Activated T-helper 17 cell treated with anti-CD3 and anti-CD28 coated beads, Interleukin-2, amount 50 U/mL, for 72 hours (primary cell): ENCODE results near the gene SYTL3. TPM values are rescaled to one million over a fixed set of nuclear protein-coding genes. Genes with fewer than 3 reads are reported as not detected.
A peak's percentile ranks its signal among the peaks of the same experiment; 100 is the strongest.
"Not testable (repeated sequence)": the region's sequence is repeated elsewhere in the genome, so short reads cannot be mapped to it uniquely, and the experiment has no call there.

Experiments used
- ATAC-seq: fragments of 150-1000 bp; cut with Tn5 transposase; replicated peaks from 2 replicates; pipeline ENCODE4 v1.10.0; 2021; ENCODE audit warnings: mild to moderate bottlenecking, moderate library complexity
- H3K27ac Mint-ChIP-seq: one replicate; pipeline ENCODE4 v1.8.0; 2022; ENCODE audit warnings: mixed read lengths
- H3K27me3 Mint-ChIP-seq: one replicate; pipeline ENCODE4 v1.8.0; 2022; ENCODE audit warnings: mixed read lengths
- H3K36me3 Mint-ChIP-seq: one replicate; pipeline ENCODE4 v1.8.0; 2022; ENCODE audit warnings: low read depth, mild to moderate bottlenecking, mixed read lengths
- H3K4me1 Mint-ChIP-seq: one replicate; pipeline ENCODE4 v1.8.0; 2022; ENCODE audit warnings: mixed read lengths
- H3K4me3 Mint-ChIP-seq: one replicate; pipeline ENCODE4 v1.8.0; 2022; ENCODE audit warnings: mild to moderate bottlenecking, mixed read lengths
- H3K9me3 Mint-ChIP-seq: one replicate; pipeline ENCODE4 v1.8.0; 2022; ENCODE audit warnings: mixed read lengths
- total RNA-seq, 2 donors: library from RNA; stranded (reverse); gene quantifications; one replicate each; pipeline ENCODE4 v1.2.3, GENCODE V29; 2022

Gene SYTL3
- total RNA-seq, 2 donors from 2014 or later, result 118 to 331 TPM

- Mint-ChIP-seq H3K36me3 (peaks cover 91% of the 10 kb centered on the region), H3K4me3 (peak overlapping the region; percentile 4)
- peak; percentile 55 for ATAC-seq
Measured at GRCh38 chr6:158629367-158630221, 20.3 kb upstream of the SYTL3 start.

GRCh38 chr6:158630938-158631616, 18.8 kb upstream of the SYTL3 start:
- Mint-ChIP-seq H3K27ac (peak overlapping the region; percentile 85), H3K4me1 (peaks cover 26% of the 10 kb centered on the region), H3K36me3 (peaks cover 92% of the 10 kb centered on the region), H3K9me3 (no peaks in the 10 kb centered on the region), H3K4me3 (no peak overlapping the region), H3K27me3 (no peaks in the 10 kb centered on the region)
- no peak for ATAC-seq

More at GRCh38 chr6:158629367-158630221, 20.3 kb upstream of the SYTL3 start:
- Mint-ChIP-seq H3K9me3 (no peaks in the 10 kb centered on the region), H3K27me3 (no peaks in the 10 kb centered on the region), H3K4me1 (peaks cover 24% of the 10 kb centered on the region), H3K27ac (peak overlapping the region; percentile 85)

GRCh38 chr6:158631678-158632537, 17.9 kb upstream of the SYTL3 start:
- Mint-ChIP-seq H3K36me3 (peaks cover 92% of the 10 kb centered on the region), H3K4me3 (no peak overlapping the region), H3K9me3 (no peaks in the 10 kb centered on the region), H3K27me3 (no peaks in the 10 kb centered on the region), H3K27ac (peak overlapping the region; percentile 85), H3K4me1 (peaks cover 28% of the 10 kb centered on the region)
- no peak for ATAC-seq

GRCh38 chr6:158632538-158633119, 17.2 kb upstream of the SYTL3 start:
- H3K4me1 Mint-ChIP-seq, result peaks cover 28% of the 10 kb centered on the region
- H3K27me3 Mint-ChIP-seq, ATAC-seq: not testable (repeated sequence)

GRCh38 chr6:158633127-158633526, 16.7 kb upstream of the SYTL3 start:
- peaks cover 89% of the 10 kb centered on the region for H3K36me3 Mint-ChIP-seq
- no peaks in the 10 kb centered on the region for H3K27me3 Mint-ChIP-seq
- H3K4me1 Mint-ChIP-seq, result peaks cover 28% of the 10 kb centered on the region
- no peaks in the 10 kb centered on the region for H3K9me3 Mint-ChIP-seq
- no peak for ATAC-seq
- H3K4me3 Mint-ChIP-seq, result no peak overlapping the region
- no peak overlapping the region for H3K27ac Mint-ChIP-seq

More at GRCh38 chr6:158632538-158633119, 17.2 kb upstream of the SYTL3 start:
- peak overlapping the region; percentile 85 for H3K27ac Mint-ChIP-seq
- H3K9me3 Mint-ChIP-seq, H3K4me3 Mint-ChIP-seq: not testable (repeated sequence)
- peaks cover 92% of the 10 kb centered on the region for H3K36me3 Mint-ChIP-seq

GRCh38 chr6:158634695-158635426, 15.0 kb upstream of the SYTL3 start:
- Mint-ChIP-seq H3K27ac (peak overlapping the region; percentile 61), H3K36me3 (peaks cover 94% of the 10 kb centered on the region), H3K9me3 (no peaks in the 10 kb centered on the region), H3K4me3 (no peak overlapping the region), H3K4me1 (peaks cover 36% of the 10 kb centered on the region), H3K27me3 (no peaks in the 10 kb centered on the region)
- no peak for ATAC-seq

- H3K27me3 Mint-ChIP-seq, result no peaks in the 10 kb centered on the region
- H3K9me3 Mint-ChIP-seq, result no peaks in the 10 kb centered on the region
- H3K36me3 Mint-ChIP-seq, result peaks cover 95% of the 10 kb centered on the region
- H3K4me1 Mint-ChIP-seq, result peaks cover 39% of the 10 kb centered on the region
- H3K27ac Mint-ChIP-seq, result peak overlapping the region; percentile 61
- H3K4me3 Mint-ChIP-seq, result no peak overlapping the region
- ATAC-seq, result no peak
Measured at GRCh38 chr6:158635427-158636073, 14.3 kb upstream of the SYTL3 start.

- Mint-ChIP-seq H3K27me3 (no peaks in the 10 kb centered on the region), H3K36me3 (peaks cover 96% of the 10 kb centered on the region), H3K4me1 (peaks cover 40% of the 10 kb centered on the region), H3K9me3 (no peaks in the 10 kb centered on the region), H3K4me3 (no peak overlapping the region), H3K27ac (peak overlapping the region; percentile 21)
- ATAC-seq, result no peak
Measured at GRCh38 chr6:158636778-158637177, 13.1 kb upstream of the SYTL3 start.

- peaks cover 53% of the 10 kb centered on the region for H3K4me1 Mint-ChIP-seq
- peak overlapping the region; percentile 83 for H3K4me3 Mint-ChIP-seq
- no peak for ATAC-seq
- H3K36me3 Mint-ChIP-seq, result peaks cover 96% of the 10 kb centered on the region
- no peaks in the 10 kb centered on the region for H3K9me3 Mint-ChIP-seq
- peak overlapping the region; percentile 93 for H3K27ac Mint-ChIP-seq
- H3K27me3 Mint-ChIP-seq, result no peaks in the 10 kb centered on the region
Measured at GRCh38 chr6:158638324-158638854, 11.5 kb upstream of the SYTL3 start.

- Mint-ChIP-seq H3K4me3 (peak overlapping the region; percentile 83), H3K4me1 (peaks cover 53% of the 10 kb centered on the region), H3K27me3 (no peaks in the 10 kb centered on the region), H3K27ac (peak overlapping the region; percentile 93), H3K9me3 (no peaks in the 10 kb centered on the region), H3K36me3 (peaks cover 96% of the 10 kb centered on the region)
- no peak for ATAC-seq
Measured at GRCh38 chr6:158639056-158639455, 10.8 kb upstream of the SYTL3 start.

GRCh38 chr6:158640519-158640918, 9.3 kb upstream of the SYTL3 start:
- Mint-ChIP-seq H3K9me3 (no peaks in the 10 kb centered on the region), H3K27me3 (no peaks in the 10 kb centered on the region), H3K36me3 (peaks cover 94% of the 10 kb centered on the region), H3K4me1 (peaks cover 52% of the 10 kb centered on the region), H3K27ac (peak overlapping the region; percentile 93), H3K4me3 (peak overlapping the region; percentile 83)
- ATAC-seq, result no peak

- H3K36me3 Mint-ChIP-seq, result peaks cover 82% of the 10 kb centered on the region
- peak overlapping the region; percentile 98 for H3K27ac Mint-ChIP-seq
- no peak for ATAC-seq
- H3K27me3 Mint-ChIP-seq, result no peaks in the 10 kb centered on the region
- peaks cover 58% of the 10 kb centered on the region for H3K4me1 Mint-ChIP-seq
- no peaks in the 10 kb centered on the region for H3K9me3 Mint-ChIP-seq
- H3K4me3 Mint-ChIP-seq, result peak overlapping the region; percentile 83
Measured at GRCh38 chr6:158642097-158642601, 7.7 kb upstream of the SYTL3 start.

- H3K9me3 Mint-ChIP-seq, result no peaks in the 10 kb centered on the region
- H3K27ac Mint-ChIP-seq, result peak overlapping the region; percentile 98
Measured at GRCh38 chr6:158643836-158644230, 6.0 kb upstream of the SYTL3 start.

More at GRCh38 chr6:158643836-158644230, 6.0 kb upstream of the SYTL3 start:
- Mint-ChIP-seq H3K27me3 (no peaks in the 10 kb centered on the region), H3K4me1 (peaks cover 62% of the 10 kb centered on the region), H3K4me3 (peak overlapping the region; percentile 83), H3K36me3 (peaks cover 74% of the 10 kb centered on the region)
- no peak for ATAC-seq
